Adipocyte (in vitro differentiated cells): Measurements from ENCODE around the gene SLC4A2.
A peak's percentile ranks its signal among the peaks of the same experiment; 100 is the strongest.

Experiments used
- DNase-seq: peaks from one replicate; pipeline ENCODE4 v3.0.0-alpha.2; 2015; ENCODE audit warnings: low read depth
- H3K27me3 ChIP-seq: replicated peaks from 2 replicates; pipeline ENCODE4 v1.7.0; 2013; ENCODE audit warnings: mild to moderate bottlenecking, low read length, moderate library complexity; ENCODE audit not compliant: control insufficient read depth, insufficient read depth
- H3K36me3 ChIP-seq: 2 replicates; pipeline ENCODE4 v1.7.0; 2013; ENCODE audit warnings: low read length, mild to moderate bottlenecking, moderate library complexity; ENCODE audit not compliant: control insufficient read depth, insufficient read depth, severe bottlenecking
- H3K4me1 ChIP-seq: 2 replicates; pipeline ENCODE4 v1.7.0; 2013; ENCODE audit warnings: mild to moderate bottlenecking, low read length, moderate library complexity; ENCODE audit not compliant: control insufficient read depth, insufficient read depth
- H3K4me3 ChIP-seq: 2 replicates; pipeline ENCODE4 v1.7.0; 2013; ENCODE audit warnings: mild to moderate bottlenecking, low read length, moderate library complexity
- H3K9ac ChIP-seq: 2 replicates; pipeline ENCODE4 v1.7.0; 2013; ENCODE audit warnings: mild to moderate bottlenecking, low read length, moderate library complexity
- H3K9me3 ChIP-seq: 2 replicates; pipeline ENCODE4 v1.7.0; 2013; ENCODE audit warnings: mild to moderate bottlenecking, low read length, moderate library complexity; ENCODE audit not compliant: control insufficient read depth

The SLC4A2 gene

GRCh38 chr7:151119055-151119415 lies 59.6 kb downstream of the SLC4A2 start:
- H3K9me3 ChIP-seq = no peaks in the 10 kb centered on the region
- H3K4me3 ChIP-seq = no peak overlapping the region
- H3K27me3 ChIP-seq = no peaks in the 10 kb centered on the region
- H3K4me1 ChIP-seq = no peaks in the 10 kb centered on the region
- no peak for DNase-seq
- H3K36me3 ChIP-seq = peaks cover 48% of the 10 kb centered on the region
- no peak overlapping the region for H3K9ac ChIP-seq

- no peak for DNase-seq
- H3K9me3 ChIP-seq = no peaks in the 10 kb centered on the region
- H3K36me3 ChIP-seq = peaks cover 57% of the 10 kb centered on the region
- H3K27me3 ChIP-seq = no peaks in the 10 kb centered on the region
- no peak overlapping the region for H3K9ac ChIP-seq
- no peaks in the 10 kb centered on the region for H3K4me1 ChIP-seq
- H3K4me3 ChIP-seq = no peak overlapping the region
These were observed 60.5 kb downstream of the SLC4A2 start for GRCh38 chr7:151119902-151120301.

DNA sequence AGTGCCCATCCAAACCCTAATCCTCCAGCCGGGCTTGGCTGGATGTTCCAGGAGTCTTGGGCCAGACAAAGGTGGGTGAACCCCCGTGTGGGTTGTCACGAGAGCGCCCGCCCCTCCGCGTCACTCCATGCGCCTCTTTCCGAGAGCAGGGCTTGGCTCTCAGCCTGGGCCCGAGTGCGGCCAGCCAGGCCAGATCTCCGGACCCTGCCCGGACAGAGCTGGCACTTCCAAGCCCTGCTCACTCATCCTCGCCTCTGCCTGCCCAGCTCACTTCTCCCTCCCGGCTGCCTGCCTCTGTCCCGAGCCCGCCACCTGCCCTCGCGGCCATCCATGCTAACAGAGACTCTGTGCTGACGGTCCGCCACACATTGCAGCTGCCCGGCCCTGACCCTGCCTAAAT lies 61.5 kb downstream of the SLC4A2 start:
- Histone ChIP-seq H3K36me3 (peaks cover 60% of the 10 kb centered on the region), H3K27me3 (no peaks in the 10 kb centered on the region), H3K4me3 (no peak overlapping the region), H3K9ac (no peak overlapping the region), H3K9me3 (no peaks in the 10 kb centered on the region), H3K4me1 (peaks cover 7% of the 10 kb centered on the region)
- DNase-seq = no peak

- Histone ChIP-seq H3K4me3 (no peak overlapping the region), H3K4me1 (peaks cover 7% of the 10 kb centered on the region), H3K9ac (no peak overlapping the region), H3K36me3 (peaks cover 60% of the 10 kb centered on the region), H3K27me3 (no peaks in the 10 kb centered on the region), H3K9me3 (no peaks in the 10 kb centered on the region)
- DNase-seq = no peak
These were observed 62.2 kb downstream of the SLC4A2 start for GRCh38 chr7:151121380-151122170.

- no peaks in the 10 kb centered on the region for H3K9me3 ChIP-seq
- H3K4me1 ChIP-seq = peaks cover 7% of the 10 kb centered on the region
- H3K4me3 ChIP-seq = no peak overlapping the region
- H3K9ac ChIP-seq = no peak overlapping the region
- H3K36me3 ChIP-seq = peaks cover 60% of the 10 kb centered on the region
- DNase-seq = no peak
- no peaks in the 10 kb centered on the region for H3K27me3 ChIP-seq
These were observed 62.9 kb downstream of the SLC4A2 start for GRCh38 chr7:151122276-151122675.

GRCh38 chr7:151122796-151123157 lies 63.4 kb downstream of the SLC4A2 start:
- H3K4me3 ChIP-seq = no peak overlapping the region
- no peak overlapping the region for H3K9ac ChIP-seq
- no peaks in the 10 kb centered on the region for H3K9me3 ChIP-seq
- peaks cover 65% of the 10 kb centered on the region for H3K36me3 ChIP-seq
- H3K27me3 ChIP-seq = no peaks in the 10 kb centered on the region
- peaks cover 7% of the 10 kb centered on the region for H3K4me1 ChIP-seq
- DNase-seq = no peak

GRCh38 chr7:151123158-151123821 lies 63.9 kb downstream of the SLC4A2 start:
- no peak for DNase-seq
- Histone ChIP-seq H3K36me3 (peaks cover 65% of the 10 kb centered on the region), H3K4me3 (no peak overlapping the region), H3K27me3 (no peaks in the 10 kb centered on the region), H3K4me1 (peaks cover 7% of the 10 kb centered on the region), H3K9me3 (no peaks in the 10 kb centered on the region), H3K9ac (no peak overlapping the region)

- Histone ChIP-seq H3K4me3 (no peak overlapping the region), H3K9me3 (no peaks in the 10 kb centered on the region), H3K4me1 (peaks cover 7% of the 10 kb centered on the region), H3K36me3 (peaks cover 65% of the 10 kb centered on the region), H3K27me3 (no peaks in the 10 kb centered on the region), H3K9ac (no peak overlapping the region)
- DNase-seq = peak; percentile 90
These were observed 64.6 kb downstream of the SLC4A2 start for GRCh38 chr7:151123822-151124464.

DNA sequence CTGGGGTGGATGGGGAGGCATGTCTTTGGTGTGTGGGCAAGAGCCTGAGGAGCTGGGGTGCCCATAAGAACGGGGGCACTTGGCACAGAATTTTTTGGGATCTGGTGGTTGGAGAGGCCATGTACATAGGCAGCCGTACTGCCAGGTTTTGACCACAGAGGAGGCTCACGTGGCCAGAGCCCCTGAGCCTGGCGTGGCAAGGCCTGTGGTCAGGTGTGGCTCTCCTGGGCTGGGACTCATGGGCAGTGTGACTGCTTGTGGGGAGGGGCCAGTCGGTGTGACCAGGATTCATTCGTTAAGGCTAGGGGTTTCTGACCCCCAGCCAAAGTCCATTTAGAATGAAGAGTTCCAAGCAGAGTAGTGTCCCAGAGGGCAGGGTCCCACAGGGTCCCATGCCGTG lies 65.1 kb downstream of the SLC4A2 start:
- H3K36me3 ChIP-seq = peaks cover 64% of the 10 kb centered on the region
- peaks cover 7% of the 10 kb centered on the region for H3K4me1 ChIP-seq
- no peak overlapping the region for H3K9ac ChIP-seq
- DNase-seq = no peak
- H3K4me3 ChIP-seq = no peak overlapping the region
- H3K9me3 ChIP-seq = no peaks in the 10 kb centered on the region
- no peaks in the 10 kb centered on the region for H3K27me3 ChIP-seq

- H3K9ac ChIP-seq = peak overlapping the region; percentile 12
- no peaks in the 10 kb centered on the region for H3K9me3 ChIP-seq
- peak overlapping the region; percentile 64 for H3K4me3 ChIP-seq
- H3K4me1 ChIP-seq = peaks cover 7% of the 10 kb centered on the region
- DNase-seq = no peak
- peaks cover 64% of the 10 kb centered on the region for H3K36me3 ChIP-seq
- no peaks in the 10 kb centered on the region for H3K27me3 ChIP-seq
These were observed 65.6 kb downstream of the SLC4A2 start for GRCh38 chr7:151124899-151125399.

- Histone ChIP-seq H3K27me3 (no peaks in the 10 kb centered on the region), H3K9ac (peak overlapping the region; percentile 12), H3K9me3 (no peaks in the 10 kb centered on the region), H3K36me3 (peaks cover 64% of the 10 kb centered on the region), H3K4me3 (peak overlapping the region; percentile 64), H3K4me1 (peaks cover 7% of the 10 kb centered on the region)
- no peak for DNase-seq
These were observed 66.1 kb downstream of the SLC4A2 start for GRCh38 chr7:151125470-151125845.
